GM12878 (cell line): ENCODE measurements around the gene SV2B. TPM values are rescaled to one million over a fixed set of nuclear protein-coding genes. Genes with fewer than 3 reads are reported as not detected.

ENCODE experiments used
- ATF7 ChIP-seq: fragments of 450-650 bp; IDR thresholded peaks from 2 replicates; pipeline ENCODE4 v1.6.1; 2016; ENCODE audit warnings: low read depth, mild to moderate bottlenecking
- BRCA1 ChIP-seq: IDR thresholded peaks from 2 replicates; pipeline ENCODE4 v1.6.1; 2011; ENCODE audit warnings: low read depth, low read length, improper control_type of control experiment
- CBFB ChIP-seq: IDR thresholded peaks from 2 replicates; pipeline ENCODE4 v1.6.1; 2016; ENCODE audit warnings: antibody characterized with exemption, low read depth
- CBX5 ChIP-seq: sonication (generic); IDR thresholded peaks from 2 replicates; pipeline ENCODE4 v1.6.1; 2016; ENCODE audit warnings: low read depth, moderate library complexity, mild to moderate bottlenecking, inconsistent platforms
- CUX1 ChIP-seq: IDR thresholded peaks from 2 replicates; pipeline ENCODE4 v1.6.1; 2012; ENCODE audit warnings: improper control_type of control experiment, low read depth, low read length; ENCODE audit not compliant: insufficient replicate concordance
- EED ChIP-seq: sonication (generic); IDR thresholded peaks from 2 replicates; pipeline ENCODE4 v1.6.1; 2016; ENCODE audit warnings: antibody characterized with exemption, low read depth
- ELK1 ChIP-seq: IDR thresholded peaks from 2 replicates; pipeline ENCODE4 v1.6.1; 2012; ENCODE audit warnings: low read depth, low read length, improper control_type of control experiment
- ETV6 ChIP-seq, 2 experiments: fragments of 450-650 bp in 1 of 2; IDR thresholded peaks in 1 of 2; conservative IDR thresholded peaks in 1 of 2; 2 replicates each; pipeline ENCODE4 v1.6.1; 2014; ENCODE audit warnings: antibody characterized with exemption in 1 of 2, borderline replicate concordance in 1 of 2, low read depth in 1 of 2, mild to moderate bottlenecking in 1 of 2, moderate library complexity in 1 of 2
- FOS ChIP-seq: IDR thresholded peaks from 3 replicates; pipeline ENCODE4 v1.6.1; 2011; ENCODE audit warnings: borderline replicate concordance; ENCODE audit not compliant: insufficient read length; ENCODE audit errors: extremely low read depth
- LARP7 ChIP-seq: fragments of 450-650 bp; IDR thresholded peaks from 2 replicates; pipeline ENCODE4 v1.6.1; 2017; ENCODE audit warnings: mild to moderate bottlenecking
- MLLT1 ChIP-seq: fragments of 450-650 bp; IDR thresholded peaks from 2 replicates; pipeline ENCODE4 v1.6.1; 2016; ENCODE audit warnings: mild to moderate bottlenecking
- POLR2A ChIP-seq: IDR thresholded peaks from 2 replicates; pipeline ENCODE4 v1.6.1; 2011; ENCODE audit warnings: low read depth, mild to moderate bottlenecking, low read length
- POLR2AphosphoS5 ChIP-seq: IDR thresholded peaks from 2 replicates; pipeline ENCODE4 v1.6.1; 2011; ENCODE audit warnings: mild to moderate bottlenecking, low read length, inconsistent platforms
- SKIL ChIP-seq: fragments of 450-650 bp; IDR thresholded peaks from 2 replicates; pipeline ENCODE4 v1.6.1; 2017; ENCODE audit warnings: mild to moderate bottlenecking, low read depth, inconsistent platforms; ENCODE audit not compliant: poor library complexity, severe bottlenecking
- SMC3 ChIP-seq: IDR thresholded peaks from 2 replicates; pipeline ENCODE4 v1.6.1; 2011; ENCODE audit warnings: low read length, improper control_type of control experiment, borderline replicate concordance
- SRF ChIP-seq, 2 experiments: IDR thresholded peaks; 2 replicates each; pipeline ENCODE4 v1.6.1; 2011; ENCODE audit warnings: low read depth in 2 of 2, low read length in 2 of 2, mild to moderate bottlenecking in 1 of 2, moderate library complexity in 1 of 2
- TARDBP ChIP-seq: IDR thresholded peaks from 2 replicates; pipeline ENCODE4 v1.6.1; 2016; ENCODE audit warnings: borderline replicate concordance
- TCF12 ChIP-seq: IDR thresholded peaks from 2 replicates; pipeline ENCODE4 v1.6.1; 2011; ENCODE audit warnings: low read depth, mild to moderate bottlenecking, low read length
- USF1 ChIP-seq: IDR thresholded peaks from 2 replicates; pipeline ENCODE4 v1.6.1; 2011; ENCODE audit warnings: borderline replicate concordance, low read depth, mild to moderate bottlenecking, moderate library complexity, mixed read lengths, low read length; ENCODE audit not compliant: insufficient read depth; ENCODE audit errors: extremely low read length
- ZBED1 ChIP-seq: IDR thresholded peaks from 2 replicates; pipeline ENCODE4 v1.6.1; 2016; ENCODE audit warnings: borderline replicate concordance
- ZNF384 ChIP-seq: IDR thresholded peaks from 2 replicates; pipeline ENCODE4 v1.6.1; 2012; ENCODE audit warnings: low read depth, mild to moderate bottlenecking, low read length, improper control_type of control experiment, borderline replicate concordance
- polyA plus RNA-seq, 11 experiments: library from polyadenylated mRNA; depleted of rRNA in 4 of 11; unstranded in 6 of 11; stranded (reverse) in 5 of 11; fragments of >200 nt; fragmentation: Nextera tagmentation in 4 of 11; fragmentation: Illumina TruSeq in 1 of 11; extraction: Ambion mirVana in 4 of 11; extraction: Trizol in 1 of 11; gene quantifications; 1 replicate in 1 of 11; 2 replicates in 10 of 11; pipeline versions ENCODE4 v1.2.1 to v1.2.3, GENCODE V29; 2011 to 2016; ENCODE audit warnings: inconsistent platforms in 2 of 11, missing spikeins in 2 of 11, low read depth in 1 of 11
- total RNA-seq, 4 experiments: library from RNA; depleted of rRNA in 3 of 4; stranded (reverse); fragments of >200 nt in 3 of 4; fragmentation: Illumina TruSeq in 1 of 4; extraction: Trizol in 1 of 4; gene quantifications; 2 replicates each; pipeline versions ENCODE4 v1.2.1 to v1.2.3, GENCODE V29; 2013 to 2021

The SV2B gene
- total and polyA plus RNA-seq, 10 of the 15 experiments (the other 5 are each of a cell fraction or from before 2014, with no cell fraction given), result 0.03 to 1.7 (median 1.3) TPM

GRCh38 chr15:91126080-91126479 is 26.0 kb downstream of the SV2B start (continued):
- TF ChIP-seq USF1 (no peak), ZNF384 (no peak), SKIL (no peak), TARDBP (no peak), CBFB (no peak), ELK1 (peak; percentile 91), TCF12 (no peak), FOS (no peak), CUX1 (no peak), ZBED1 (no peak), SRF (IDR thresholded peaks at IDR 0.05; ENCODE audit: low read depth in 2 of 2, low read length in 2 of 2) (peak; percentile 71 to 93), BRCA1 (no peak), ETV6 (conservative IDR thresholded peaks at IDR 0.05 in 1 of 2, IDR thresholded peaks at IDR 0.05 in 1 of 2; ENCODE audit: borderline replicate concordance in 1 of 2, low read depth in 1 of 2) (no peak), MLLT1 (0 out of 2 replicates have a peak, but pooled peaks have one; percentile 33), EED (0 out of 2 replicates have a peak, but pooled peaks have one; percentile 23), POLR2A (no peak), ATF7 (no peak), POLR2AphosphoS5 (no peak), SMC3 (no peak), LARP7 (no peak), CBX5 (no peak)
